ENCODE measurements around the gene LPAR3.
A peak's percentile ranks its signal among the peaks of the same experiment; 100 is the strongest.

Gene LPAR3

GRCh38 chr1:84873366-84873765, 19.6 kb downstream of the LPAR3 start:
- TF ChIP-seq, protein P1, sequence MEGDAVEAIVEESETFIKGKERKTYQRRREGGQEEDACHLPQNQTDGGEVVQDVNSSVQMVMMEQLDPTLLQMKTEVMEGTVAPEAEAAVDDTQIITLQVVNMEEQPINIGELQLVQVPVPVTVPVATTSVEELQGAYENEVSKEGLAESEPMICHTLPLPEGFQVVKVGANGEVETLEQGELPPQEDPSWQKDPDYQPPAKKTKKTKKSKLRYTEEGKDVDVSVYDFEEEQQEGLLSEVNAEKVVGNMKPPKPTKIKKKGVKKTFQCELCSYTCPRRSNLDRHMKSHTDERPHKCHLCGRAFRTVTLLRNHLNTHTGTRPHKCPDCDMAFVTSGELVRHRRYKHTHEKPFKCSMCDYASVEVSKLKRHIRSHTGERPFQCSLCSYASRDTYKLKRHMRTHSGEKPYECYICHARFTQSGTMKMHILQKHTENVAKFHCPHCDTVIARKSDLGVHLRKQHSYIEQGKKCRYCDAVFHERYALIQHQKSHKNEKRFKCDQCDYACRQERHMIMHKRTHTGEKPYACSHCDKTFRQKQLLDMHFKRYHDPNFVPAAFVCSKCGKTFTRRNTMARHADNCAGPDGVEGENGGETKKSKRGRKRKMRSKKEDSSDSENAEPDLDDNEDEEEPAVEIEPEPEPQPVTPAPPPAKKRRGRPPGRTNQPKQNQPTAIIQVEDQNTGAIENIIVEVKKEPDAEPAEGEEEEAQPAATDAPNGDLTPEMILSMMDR (IDR thresholded peaks at IDR 0.05; ENCODE audit: borderline replicate concordance, control extremely low read depth, extremely low read depth, insufficient read depth, missing control alignments): no peak
- DNase-seq (ENCODE audit: low spot score): no peak
- in situ Hi-C loops (cut with MboI; ENCODE audit: low sequenced_read_pairs, unreplicated experiment): no loop called here

GRCh38 chr1:84872696-84873355, 20.2 kb downstream of the LPAR3 start:
- no peak for DNase-seq (ENCODE audit: low spot score)
- in situ Hi-C loops (cut with MboI; ENCODE audit: low sequenced_read_pairs, unreplicated experiment): no loop called here
- TF ChIP-seq, protein P1 (IDR thresholded peaks at IDR 0.05; ENCODE audit: borderline replicate concordance, control extremely low read depth, extremely low read depth, insufficient read depth, missing control alignments): no peak

DNA sequence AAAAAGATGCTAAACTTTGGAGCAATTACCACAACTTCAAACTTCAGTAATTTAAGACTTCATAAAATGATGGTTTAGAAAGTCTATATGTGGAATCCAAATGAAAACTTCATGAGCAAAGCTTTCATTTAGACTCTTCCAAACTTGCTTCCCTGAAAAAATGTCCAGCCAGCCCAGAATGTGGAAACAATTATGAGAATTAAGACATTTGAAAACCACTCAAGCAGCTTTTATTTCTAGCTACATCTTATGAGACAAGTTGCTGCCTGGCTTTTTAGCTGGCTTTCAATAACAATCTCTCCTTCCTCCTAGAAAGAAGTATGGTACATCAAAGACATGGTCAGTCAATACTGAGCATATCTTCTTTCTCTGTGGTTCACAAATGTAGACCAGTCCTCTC, 21.8 kb downstream of the LPAR3 start:
- no peak for DNase-seq (ENCODE audit: low spot score)
- TF ChIP-seq, protein P1 (IDR thresholded peaks at IDR 0.05; ENCODE audit: borderline replicate concordance, control extremely low read depth, extremely low read depth, insufficient read depth, missing control alignments): no peak
- in situ Hi-C loops (cut with MboI; ENCODE audit: low sequenced_read_pairs, unreplicated experiment): no loop called here

DNA sequence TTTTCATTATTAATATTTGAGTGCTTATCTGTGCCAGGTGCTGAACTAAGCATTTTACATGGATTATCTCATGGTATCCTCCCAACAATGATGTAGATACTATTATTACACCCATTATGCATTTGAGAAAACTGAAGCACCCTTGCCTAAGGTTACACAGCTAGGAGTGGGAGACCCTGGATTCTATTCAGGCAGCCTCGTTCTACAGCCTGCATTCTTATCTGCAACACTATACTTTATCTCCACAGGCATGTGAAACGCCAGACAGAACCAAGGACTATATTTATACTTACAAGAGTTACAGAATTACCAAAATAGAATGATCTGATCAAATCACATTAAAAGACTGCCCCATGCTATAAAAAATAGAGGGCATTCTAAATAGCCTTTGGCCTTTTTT, 22.4 kb downstream of the LPAR3 start:
- in situ Hi-C loops (cut with MboI; ENCODE audit: low sequenced_read_pairs, unreplicated experiment): no loop called here
- TF ChIP-seq, protein P1 (IDR thresholded peaks at IDR 0.05; ENCODE audit: borderline replicate concordance, control extremely low read depth, extremely low read depth, insufficient read depth, missing control alignments): no peak
- DNase-seq (ENCODE audit: low spot score): no peak

- no peak for DNase-seq (ENCODE audit: low spot score)
- in situ Hi-C loops (cut with MboI; ENCODE audit: low sequenced_read_pairs, unreplicated experiment): no loop called here
- TF ChIP-seq, protein P1 (IDR thresholded peaks at IDR 0.05; ENCODE audit: borderline replicate concordance, control extremely low read depth, extremely low read depth, insufficient read depth, missing control alignments): no peak
Observed at GRCh38 chr1:84869720-84870119, 23.3 kb downstream of the LPAR3 start.

DNA sequence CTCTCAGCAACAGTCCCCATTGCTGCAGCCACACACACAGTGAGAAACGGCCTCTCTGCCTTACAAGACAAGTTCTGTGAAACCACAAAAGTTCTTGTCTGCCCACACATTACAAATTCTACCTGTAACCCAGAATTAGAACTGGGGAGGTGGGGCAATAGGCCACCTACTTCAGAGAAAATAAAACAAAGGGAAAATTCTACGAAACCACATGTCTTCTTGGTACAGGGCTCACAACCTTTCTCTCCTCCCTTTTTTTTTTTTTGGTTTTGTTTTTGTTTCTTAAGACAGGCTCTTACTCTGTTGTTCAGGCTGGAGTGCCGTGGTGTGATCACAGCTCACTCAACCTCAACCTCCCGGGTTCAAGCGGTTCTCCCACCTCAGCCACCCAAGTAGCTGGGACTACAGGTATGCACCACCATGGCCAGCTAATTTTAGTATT, 30.2 kb downstream of the LPAR3 start:
- DNase-seq (ENCODE audit: low spot score): peak; percentile 64
- in situ Hi-C loops (cut with MboI; ENCODE audit: low sequenced_read_pairs, unreplicated experiment): no loop called here
- TF ChIP-seq, protein P1 (IDR thresholded peaks at IDR 0.05; ENCODE audit: borderline replicate concordance, control extremely low read depth, extremely low read depth, insufficient read depth, missing control alignments): no peak
